K562 (cell line): ENCODE results near the gene IRF2. TPM values are rescaled to one million over a fixed set of nuclear protein-coding genes. Genes with fewer than 3 reads are reported as not detected.

Source experiments
- ATAC-seq: fragments of 200-7000 bp; cut with Tn5 transposase; 3 replicates; pipeline ENCODE4 v1.9.1; 2020; ENCODE audit warnings: moderate library complexity
- BruUV-seq: library from RNA; stranded (reverse); fragments of 400-500 nt; replicated peaks from 2 replicates; lab custom pipeline; 2021; lab: Mats Ljungman, UMichigan
- CTCF ChIA-PET: fragments of 300-600 bp; formaldehyde crosslinking; extraction: SDS; loops from one replicate; lab custom pipeline; 2021; ENCODE audit warnings: low intra/inter-chr PET ratio; lab: Yijun Ruan, JAX
- POLR2A ChIA-PET: fragments of 300-600, 350-650 bp; sonication (Branson Sonifier 250); formaldehyde crosslinking; extraction: SDS; loops from one replicate; lab custom pipeline; 2021; ENCODE audit warnings: antibody characterized with exemption, inconsistent platforms; lab: Yijun Ruan, JAX
- DNase-seq, 4 experiments: peaks; one replicate each; pipeline versions ENCODE4 v3.0.0 to v3.0.0-alpha.2; 2011 to 2018; ENCODE audit warnings: low spot score in 3 of 4, mixed read lengths in 3 of 4; ENCODE audit errors: extremely low read depth in 1 of 4
- FAIRE-seq: peaks from 2 replicates; lab custom pipeline; 2011; peaks lifted over from hg19 to GRCh38; lab: Jason Lieb, UNC
- H2AFZ ChIP-seq: 2 replicates; pipeline ENCODE4 v1.6.0; 2011; ENCODE audit warnings: low read depth, low read length, control low read depth, inconsistent platforms
- H3K27ac ChIP-seq: fragments of 200-600 bp; 3 replicates; pipeline ENCODE4 v1.8.0; 2011; ENCODE audit warnings: low read depth, mild to moderate bottlenecking, control low read depth, inconsistent platforms, low read length, moderate library complexity, mixed read lengths; ENCODE audit errors: extremely low read depth
- H3K27me3 ChIP-seq, 2 experiments: fragments of 300-600 bp in 1 of 2; 2 replicates in 1 of 2; 3 replicates in 1 of 2; pipeline versions ENCODE4 v1.6.0 to v1.8.0; 2011; ENCODE audit warnings: inconsistent platforms in 2 of 2, low read length in 2 of 2, mild to moderate bottlenecking in 1 of 2, mixed read lengths in 1 of 2, moderate library complexity in 1 of 2; ENCODE audit not compliant: control insufficient read depth in 2 of 2, insufficient read depth in 2 of 2
- H3K36me3 ChIP-seq: fragments of 300-600 bp; 3 replicates; pipeline ENCODE4 v1.8.0; 2011; ENCODE audit warnings: mild to moderate bottlenecking, low read length, inconsistent platforms; ENCODE audit not compliant: control insufficient read depth, insufficient read depth
- H3K4me1 ChIP-seq, 2 experiments: fragments of 200-600 bp in 1 of 2; replicated peaks in 1 of 2; 2 replicates in 1 of 2; 3 replicates in 1 of 2; pipeline versions ENCODE4 v1.5.1 to v1.8.0; 2011; ENCODE audit warnings: inconsistent platforms in 2 of 2, low read length in 2 of 2, mild to moderate bottlenecking in 1 of 2, mixed read lengths in 1 of 2, moderate library complexity in 1 of 2; ENCODE audit not compliant: control insufficient read depth in 2 of 2, insufficient read depth in 2 of 2
- H3K4me2 ChIP-seq: 2 replicates; pipeline ENCODE4 v1.6.1; 2011; ENCODE audit warnings: low read length, control low read depth, inconsistent platforms, mixed read lengths; ENCODE audit not compliant: insufficient read depth
- H3K4me3 ChIP-seq: fragments of 200-600 bp; sonication (generic), shearing (Covaris generic); 2 replicates; pipeline ENCODE4 v1.5.1; 2016; ENCODE audit warnings: control low read depth, inconsistent platforms
- H3K79me2 ChIP-seq: fragments of 200-600 bp; 3 replicates; pipeline ENCODE4 v1.8.0; 2011; ENCODE audit warnings: low read length, inconsistent platforms; ENCODE audit not compliant: control insufficient read depth, insufficient read depth
- H3K9ac ChIP-seq, 2 experiments: 2 replicates each; pipeline versions ENCODE4 v1.6.0 to v1.6.1; 2011; ENCODE audit warnings: low read depth in 2 of 2, low read length in 2 of 2, control low read depth in 1 of 2, inconsistent platforms in 1 of 2, mild to moderate bottlenecking in 1 of 2, mixed read lengths in 1 of 2; ENCODE audit not compliant: insufficient read depth in 1 of 2
- H3K9me1 ChIP-seq: one replicate; pipeline ENCODE4 v1.6.0; 2011; ENCODE audit warnings: inconsistent platforms, mild to moderate bottlenecking, low read length, moderate library complexity; ENCODE audit not compliant: control insufficient read depth, insufficient read depth
- H3K9me3 ChIP-seq: replicated peaks from 2 replicates; pipeline ENCODE4 v1.5.1; 2011; ENCODE audit warnings: low read depth, low read length, inconsistent platforms; ENCODE audit not compliant: control insufficient read depth, insufficient read depth
- H4K20me1 ChIP-seq: replicated peaks from 2 replicates; pipeline ENCODE4 v1.6.1; 2011; ENCODE audit warnings: low read length, inconsistent platforms, mixed read lengths; ENCODE audit not compliant: control insufficient read depth, insufficient read depth
- BMI1 ChIP-seq: fragments of 150-350 bp; IDR thresholded peaks from 2 replicates; pipeline ENCODE4 v1.6.1; 2014; ENCODE audit warnings: low read length
- EGR1 ChIP-seq: fragments of 450-650 bp; conservative IDR thresholded peaks from 2 replicates; pipeline ENCODE4 v1.6.1; 2017; ENCODE audit warnings: mild to moderate bottlenecking
- FOXK2 ChIP-seq, 2 experiments: fragments of 450-650 bp; IDR thresholded peaks in 1 of 2; conservative IDR thresholded peaks in 1 of 2; 2 replicates each; pipeline ENCODE4 v1.6.1; 2016; ENCODE audit warnings: low read depth in 2 of 2, mild to moderate bottlenecking in 1 of 2
- MAFK ChIP-seq: IDR thresholded peaks from 2 replicates; pipeline ENCODE4 v1.6.1; 2011; ENCODE audit warnings: low read length, improper control_type of control experiment
- MTA3 ChIP-seq: fragments of 450-650 bp; formaldehyde crosslinking; IDR thresholded peaks from 2 replicates; pipeline ENCODE4 v1.6.1; 2017; ENCODE audit warnings: mild to moderate bottlenecking, borderline replicate concordance
- PHF20 ChIP-seq: fragments of 450-650 bp; IDR thresholded peaks from 2 replicates; pipeline ENCODE4 v1.6.1; 2018; ENCODE audit not compliant: partially characterized antibody
- POLR2H ChIP-seq: IDR thresholded peaks from 2 replicates; pipeline ENCODE4 v1.6.1; 2016; ENCODE audit warnings: missing genetic modification characterization, low read depth, mild to moderate bottlenecking, control low read depth, missing compliant biosample characterization, moderate library complexity
- RAD51 ChIP-seq: fragments of 450-650 bp; IDR thresholded peaks from 2 replicates; pipeline ENCODE4 v1.7.1; 2016; ENCODE audit warnings: low read depth, mild to moderate bottlenecking, borderline replicate concordance
- SMAD4 ChIP-seq: fragments of 250-450 bp; sonication (Bioruptor Pico); conservative IDR thresholded peaks from 2 replicates; pipeline ENCODE4 v1.8.0; 2021; ENCODE audit warnings: inconsistent platforms, mild to moderate bottlenecking, moderate library complexity
- STAT5B ChIP-seq: fragments of 250-450 bp; sonication (Bioruptor Pico); IDR thresholded peaks from 2 replicates; pipeline ENCODE4 v1.8.0; 2021; ENCODE audit warnings: mild to moderate bottlenecking, inconsistent platforms
- TAL1 ChIP-seq: fragments of 450-650 bp; IDR thresholded peaks from 2 replicates; pipeline ENCODE4 v1.6.1; 2016; ENCODE audit warnings: mild to moderate bottlenecking
- ZNF124 ChIP-seq: sonication (generic); formaldehyde crosslinking; IDR thresholded peaks from 2 replicates; pipeline ENCODE4 v1.8.1; 2022; ENCODE audit warnings: missing genetic modification reagents
- ZNF133 ChIP-seq: fragments of 250-450 bp; sonication (Bioruptor Pico); IDR thresholded peaks from 2 replicates; pipeline ENCODE4 v1.4.0; 2020; ENCODE audit warnings: mild to moderate bottlenecking
- ZNF609 ChIP-seq: sonication (generic); formaldehyde crosslinking; IDR thresholded peaks from 2 replicates; pipeline ENCODE4 v1.8.1; 2023; ENCODE audit warnings: missing genetic modification reagents, mild to moderate bottlenecking, borderline replicate concordance
- ZNF766 ChIP-seq: fragments of 200-800 bp; sonication (Bioruptor generic); conservative IDR thresholded peaks from 2 replicates; pipeline ENCODE4 v1.6.1; 2016; ENCODE audit warnings: missing genetic modification characterization, missing compliant biosample characterization
- WGBS: fragments of 100-300 bp; shearing (Covaris generic); methylation state at CpG from one replicate; pipeline ENCODE4 v1.1.6; 2016; ENCODE audit warnings: low coverage, mixed read lengths; ENCODE audit not compliant: insufficient coverage; ENCODE audit errors: missing lambda C conversion rate; 5-methylcytosine and 5-hydroxymethylcytosine counted together
- in situ Hi-C: fragments of 300-500 bp; cut with MboI; formaldehyde crosslinking; loops from 4 replicates; pipeline ENCODE4 v1.15.0; 2018; ENCODE audit warnings: inconsistent platforms, mixed read lengths
- intact Hi-C: fragments of 100-400 bp; cut with micrococcal nuclease; formaldehyde crosslinking; loops from 2 replicates; pipeline ENCODE4 v1.14.2; 2022
- polyA plus RNA-seq, 8 experiments: library from polyadenylated mRNA; depleted of rRNA in 4 of 8; stranded (reverse) in 5 of 8; unstranded in 3 of 8; fragments of >200 nt; fragmentation: Nextera tagmentation in 2 of 8; fragmentation: Illumina TruSeq in 1 of 8; extraction: Ambion mirVana in 2 of 8; extraction: Trizol in 1 of 8; gene quantifications; 2 replicates each; pipeline versions ENCODE4 v1.2.1 to v1.2.3, GENCODE V29; 2011 to 2014; ENCODE audit warnings: inconsistent platforms in 1 of 8, missing spikeins in 1 of 8
- total RNA-seq, 7 experiments: library from RNA; depleted of rRNA in 6 of 7; stranded (reverse); fragments of >200 nt in 6 of 7; fragmentation: Illumina TruSeq in 2 of 7; extraction: Trizol in 2 of 7; gene quantifications; 2 replicates each; pipeline versions ENCODE4 v1.2.1 to v1.2.3, GENCODE V29; 2011 to 2021; ENCODE audit warnings: low replicate concordance in 1 of 7

Gene IRF2
- total and polyA plus RNA-seq, 9 of the 15 experiments (the other 6 are each of a cell fraction or from before 2014, with no cell fraction given): 7.1 to 17.1 (median 11.3) TPM

GRCh38 chr4:184392316-184392715 is 82.0 kb downstream of the IRF2 start:
- no peak overlapping the region for H3K9ac ChIP-seq
- H3K4me1 ChIP-seq: peaks cover 10 to 11% of the 10 kb centered on the region in 2 experiments
- in situ Hi-C loops (loop anchor here (5.0 kb wide), 1 partner anchor 85 kb away; no protein-coding TSS in a partner anchor), intact Hi-C loops (no loop called here)
- no peak overlapping the region for H2AFZ ChIP-seq
- no TSS peak for BruUV-seq
- no peaks in the 10 kb centered on the region for H3K27me3 ChIP-seq
- ChIA-PET POLR2A (interaction anchor here (1.2 kb wide), 1 partner anchor 17 kb away, joined by 3 read pairs; no protein-coding TSS in a partner anchor), CTCF (no interaction called here)
- H3K4me2 ChIP-seq: no peak overlapping the region
- H3K27ac ChIP-seq: no peak overlapping the region
- 75% methylated on average over 6 of the region's 6 CpGs for WGBS
- H3K36me3 ChIP-seq: peaks cover 25% of the 10 kb centered on the region; the same call in 2 of the 3 replicates
- no peaks in the 10 kb centered on the region for H4K20me1 ChIP-seq
- no peak overlapping the region for H3K4me3 ChIP-seq
- no peaks in the 10 kb centered on the region for H3K9me3 ChIP-seq
- no peaks in the 10 kb centered on the region for H3K9me1 ChIP-seq
- no peak for DNase-seq
- ATAC-seq: no peak
- no peak for FAIRE-seq
- no peaks in the 10 kb centered on the region for H3K79me2 ChIP-seq
- TF ChIP-seq MTA3 (no peak), SMAD4 (CRISPR knock-in tag) (no peak), PHF20 (no peak), ZNF124 (CRISPR knock-in tag) (no peak), POLR2H (no peak), EGR1 (no peak), MAFK (no peak), ZNF766 (no peak), BMI1 (no peak), ZNF609 (CRISPR knock-in tag) (no peak), TAL1 (no peak), RAD51 (no peak), ZNF133 (no peak), STAT5B (CRISPR knock-in tag) (no peak), FOXK2 (conservative IDR thresholded peaks at IDR 0.05 in 1 of 2, IDR thresholded peaks at IDR 0.05 in 1 of 2; ENCODE audit: low read depth in 2 of 2) (no peak)
